Neutrophil (primary cell): ENCODE results near the gene UBXN4.

ENCODE experiments used
- H3K27ac ChIP-seq: fragments of 200-600 bp; sonication (generic); 2 replicates; pipeline ENCODE4 v1.5.1; 2016; ENCODE audit warnings: mild to moderate bottlenecking, moderate library complexity
- H3K27me3 ChIP-seq: fragments of 200-600 bp; sonication (generic); 2 replicates; pipeline ENCODE4 v1.6.0; 2016; ENCODE audit warnings: mild to moderate bottlenecking
- H3K36me3 ChIP-seq: fragments of 200-600 bp; sonication (generic); 2 replicates; pipeline ENCODE4 v1.5.1; 2017
- H3K4me1 ChIP-seq, 2 experiments: fragments of 200-600 bp in 1 of 2; sonication (generic) in 1 of 2; 1 replicate in 1 of 2; 2 replicates in 1 of 2; pipeline versions ENCODE4 v1.5.1 to v1.6.1; 2013 to 2016; ENCODE audit warnings: low read depth in 1 of 2, low read length in 1 of 2, mild to moderate bottlenecking in 1 of 2, moderate library complexity in 1 of 2; ENCODE audit not compliant: control insufficient read depth in 1 of 2, insufficient read depth in 1 of 2
- H3K4me3 ChIP-seq, 2 experiments: fragments of 200-600 bp in 1 of 2; sonication (generic) in 1 of 2; 1 replicate in 1 of 2; 2 replicates in 1 of 2; pipeline ENCODE4 v1.5.1; 2013 to 2016; ENCODE audit warnings: low read depth in 1 of 2, low read length in 1 of 2, mild to moderate bottlenecking in 1 of 2, moderate library complexity in 1 of 2
- H3K9me3 ChIP-seq: fragments of 200-600 bp; sonication (generic); 2 replicates; pipeline ENCODE4 v1.5.1; 2016
- CTCF ChIP-seq: fragments of 200-600 bp; sonication (generic); IDR thresholded peaks from 2 replicates; pipeline ENCODE4 v1.5.1; 2016; ENCODE audit warnings: antibody characterized with exemption

The UBXN4 gene

GRCh38 chr2:135773319-135773718, 31.7 kb downstream of the UBXN4 start:
- H3K4me1 ChIP-seq, result no peaks in the 10 kb centered on the region
- no peaks in the 10 kb centered on the region for H3K27me3 ChIP-seq
- H3K36me3 ChIP-seq, result peaks cover 98% of the 10 kb centered on the region
- H3K27ac ChIP-seq, result peak overlapping the region; percentile 20
- no peak for TF ChIP-seq CTCF
- no peak overlapping the region for H3K4me3 ChIP-seq
- no peaks in the 10 kb centered on the region for H3K9me3 ChIP-seq

GRCh38 chr2:135773917-135774316, 32.3 kb downstream of the UBXN4 start:
- Histone ChIP-seq H3K27ac (peak overlapping the region; percentile 20), H3K9me3 (no peaks in the 10 kb centered on the region), H3K4me3 (no peak overlapping the region), H3K4me1 (no peaks in the 10 kb centered on the region), H3K36me3 (peaks cover 98% of the 10 kb centered on the region), H3K27me3 (no peaks in the 10 kb centered on the region)
- no peak for TF ChIP-seq CTCF

GRCh38 chr2:135775420-135775819, 33.8 kb downstream of the UBXN4 start:
- no peak overlapping the region for H3K27ac ChIP-seq
- H3K27me3 ChIP-seq, result no peaks in the 10 kb centered on the region
- no peaks in the 10 kb centered on the region for H3K9me3 ChIP-seq
- TF ChIP-seq CTCF, result no peak
- peaks cover 96% of the 10 kb centered on the region for H3K36me3 ChIP-seq
- H3K4me1 ChIP-seq, result no peaks in the 10 kb centered on the region
- no peak overlapping the region for H3K4me3 ChIP-seq

- no peaks in the 10 kb centered on the region for H3K4me1 ChIP-seq
- TF ChIP-seq CTCF, result no peak
- H3K9me3 ChIP-seq, result no peaks in the 10 kb centered on the region
- no peaks in the 10 kb centered on the region for H3K27me3 ChIP-seq
- H3K27ac ChIP-seq, result no peak overlapping the region
- no peak overlapping the region for H3K4me3 ChIP-seq
- peaks cover 96% of the 10 kb centered on the region for H3K36me3 ChIP-seq
Observed at GRCh38 chr2:135776367-135776766, 34.7 kb downstream of the UBXN4 start.

- no peaks in the 10 kb centered on the region for H3K4me1 ChIP-seq
- H3K27me3 ChIP-seq, result no peaks in the 10 kb centered on the region
- peaks cover 92% of the 10 kb centered on the region for H3K36me3 ChIP-seq
- no peak for TF ChIP-seq CTCF
- H3K9me3 ChIP-seq, result no peaks in the 10 kb centered on the region
- no peak overlapping the region for H3K4me3 ChIP-seq
- no peak overlapping the region for H3K27ac ChIP-seq
Observed at GRCh38 chr2:135782231-135782630, 40.6 kb downstream of the UBXN4 start.

- Histone ChIP-seq H3K9me3 (no peaks in the 10 kb centered on the region), H3K27ac (no peak overlapping the region), H3K4me3 (no peak overlapping the region), H3K36me3 (peaks cover 87% of the 10 kb centered on the region), H3K4me1 (no peaks in the 10 kb centered on the region), H3K27me3 (no peaks in the 10 kb centered on the region)
- TF ChIP-seq CTCF, result no peak
Observed at GRCh38 chr2:135783439-135783838, 41.8 kb downstream of the UBXN4 start.
